GM19043 (cell line): ENCODE data around the gene PRR19.

Experiments
- ATAC-seq: cut with Tn5 transposase; IDR thresholded peaks from one replicate; pipeline ENCODE4 v1.9.1; 2021; ENCODE audit warnings: low read depth; ENCODE audit not compliant: unreplicated experiment

The PRR19 gene

GRCh38 chr19:42283188-42284065 lies 18.5 kb upstream of the PRR19 start:
- no peak for ATAC-seq

DNA sequence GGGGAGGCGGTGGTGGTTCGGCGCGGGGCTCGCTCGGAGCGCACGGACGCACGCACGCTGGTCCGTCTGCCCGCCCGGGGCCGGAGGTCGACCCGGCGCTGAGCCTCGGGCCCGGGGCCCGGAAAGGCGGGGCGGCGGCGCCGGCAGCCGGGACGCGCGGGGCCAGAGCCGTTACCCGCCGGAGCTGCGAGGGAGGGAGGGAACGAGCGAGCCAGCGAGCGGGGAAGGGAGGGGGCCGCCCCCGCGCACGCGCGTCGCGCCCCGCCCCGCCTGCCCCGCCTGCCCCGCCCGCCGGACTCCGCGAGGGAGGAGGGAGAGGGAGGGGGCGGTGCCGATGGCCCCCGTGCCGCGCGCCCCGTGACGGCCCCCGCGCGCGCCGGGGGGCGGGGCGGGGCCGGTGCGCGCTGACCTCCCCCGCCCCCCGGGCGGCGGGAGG lies 17.8 kb upstream of the PRR19 start:
- ATAC-seq: no peak

- no peak for ATAC-seq
Observed at GRCh38 chr19:42284591-42285341, 17.2 kb upstream of the PRR19 start.

- no peak for ATAC-seq
Observed at GRCh38 chr19:42285541-42285941, 16.4 kb upstream of the PRR19 start.

DNA sequence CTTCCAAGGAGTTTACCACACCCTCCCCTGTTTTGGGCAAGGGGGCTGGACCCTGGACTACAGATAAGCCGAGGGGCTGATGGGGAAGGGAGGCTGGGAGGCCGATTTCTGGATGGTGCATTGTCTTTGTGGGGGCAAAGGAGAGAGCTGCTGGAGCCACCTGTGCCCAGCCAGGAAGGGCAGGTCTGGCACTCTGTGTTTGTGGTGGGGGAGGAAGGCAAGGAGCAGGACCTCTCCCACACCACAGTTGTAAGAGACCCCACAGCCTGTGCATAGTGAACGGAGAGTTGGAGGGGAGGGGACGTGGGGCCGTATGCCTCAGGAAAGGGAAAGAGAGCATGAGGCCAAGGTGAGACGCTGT lies 16.0 kb upstream of the PRR19 start:
- no peak for ATAC-seq

GRCh38 chr19:42286349-42287016 lies 15.4 kb upstream of the PRR19 start:
- no peak for ATAC-seq

GRCh38 chr19:42287017-42287826 lies 14.7 kb upstream of the PRR19 start:
- no peak for ATAC-seq

- no peak for ATAC-seq
Observed at GRCh38 chr19:42287827-42288107, 14.2 kb upstream of the PRR19 start.

DNA sequence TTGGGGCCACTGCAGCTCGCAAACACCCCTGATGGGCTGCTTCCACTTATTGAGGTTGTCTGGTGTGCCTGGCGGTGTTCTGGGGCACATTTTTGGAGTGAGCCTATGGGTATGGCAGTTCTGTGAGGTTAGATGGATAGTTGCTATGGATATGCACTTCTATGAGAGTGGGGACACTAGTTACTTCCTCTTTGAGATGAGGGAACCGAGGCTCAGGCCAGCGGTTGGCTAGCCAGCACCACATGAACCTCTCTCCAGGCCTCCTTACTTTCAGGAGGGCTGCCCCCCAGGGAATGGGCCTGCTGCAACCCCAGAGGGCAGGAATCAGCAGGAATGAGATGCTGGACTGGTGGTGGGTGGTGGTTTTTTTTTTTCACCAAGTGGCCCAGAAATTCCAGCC lies 13.5 kb upstream of the PRR19 start:
- no peak for ATAC-seq

- ATAC-seq: no peak
Observed at GRCh38 chr19:42288881-42289555, 12.9 kb upstream of the PRR19 start.

DNA sequence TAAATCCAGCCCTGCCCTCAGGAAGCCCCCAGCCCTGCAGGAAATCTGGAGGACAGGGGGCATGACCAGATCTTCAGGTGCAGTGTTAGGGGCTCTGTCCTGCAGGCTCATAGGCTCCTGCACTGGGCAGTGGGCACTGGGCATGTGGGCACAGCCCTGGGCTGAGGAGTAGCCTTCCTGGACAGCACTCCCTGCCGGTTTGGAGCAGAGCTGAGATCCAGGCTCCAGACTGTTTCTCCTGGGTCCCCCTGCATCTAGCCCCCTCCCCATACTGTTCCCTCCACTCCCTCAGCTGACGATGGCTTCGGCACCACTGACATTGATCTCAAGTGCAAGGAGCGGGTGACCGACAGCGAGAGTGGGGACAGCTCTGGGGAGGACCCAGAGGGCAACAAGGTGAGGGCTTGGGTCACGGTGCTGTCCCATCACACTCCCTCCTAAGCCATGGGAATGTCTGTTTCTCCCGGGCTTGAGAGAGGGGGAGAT lies 12.3 kb upstream of the PRR19 start:
- no peak for ATAC-seq

DNA sequence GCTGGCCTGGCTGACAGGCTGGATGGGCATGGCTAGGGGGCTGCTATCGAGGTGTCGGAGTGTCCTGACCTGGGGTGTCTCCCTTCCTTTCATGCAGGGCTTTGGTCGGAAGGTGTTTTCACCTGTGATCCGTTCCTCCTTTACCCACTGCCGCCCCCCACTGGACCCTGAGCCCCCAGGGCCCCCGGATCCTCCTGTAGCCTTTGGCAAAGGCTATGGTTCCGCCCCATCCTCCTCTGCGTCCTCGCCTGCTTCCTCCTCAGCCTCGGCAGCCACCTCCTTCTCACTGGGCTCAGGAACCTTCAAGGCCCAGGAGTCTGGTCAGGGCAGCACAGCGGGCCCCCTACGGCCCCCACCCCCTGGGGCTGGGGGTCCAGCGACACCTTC lies 11.8 kb upstream of the PRR19 start:
- no peak for ATAC-seq

DNA sequence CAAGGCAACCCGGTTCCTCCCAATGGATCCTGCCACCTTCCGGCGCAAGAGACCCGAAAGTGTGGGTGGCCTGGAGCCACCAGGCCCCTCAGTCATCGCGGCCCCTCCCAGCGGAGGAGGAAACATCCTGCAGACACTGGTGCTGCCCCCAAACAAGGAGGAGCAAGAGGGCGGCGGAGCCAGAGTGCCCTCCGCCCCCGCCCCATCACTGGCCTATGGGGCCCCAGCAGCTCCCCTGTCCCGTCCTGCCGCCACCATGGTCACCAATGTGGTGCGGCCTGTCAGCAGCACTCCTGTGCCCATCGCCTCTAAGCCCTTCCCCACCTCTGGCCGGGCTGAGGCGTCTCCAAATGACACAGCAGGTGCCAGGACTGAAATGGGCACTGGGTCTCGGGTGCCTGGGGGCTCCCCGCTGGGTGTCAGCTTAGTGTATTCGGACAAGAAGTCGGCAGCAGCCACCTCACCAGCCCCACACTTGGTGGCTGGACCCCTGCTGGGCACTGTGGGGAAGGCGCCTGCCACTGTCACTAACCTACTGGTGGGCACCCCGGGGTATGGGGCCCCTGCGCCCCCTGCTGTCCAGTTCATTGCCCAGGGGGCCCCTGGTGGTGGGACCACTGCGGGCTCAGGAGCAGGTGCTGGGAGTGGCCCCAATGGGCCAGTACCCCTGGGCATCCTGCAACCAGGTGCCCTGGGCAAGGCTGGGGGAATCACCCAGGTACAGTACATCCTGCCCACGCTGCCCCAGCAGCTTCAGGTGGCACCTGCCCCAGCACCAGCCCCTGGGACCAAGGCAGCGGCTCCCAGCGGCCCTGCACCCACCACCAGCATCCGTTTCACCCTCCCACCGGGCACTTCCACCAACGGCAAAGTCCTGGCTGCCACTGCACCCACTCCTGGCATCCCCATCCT lies 11.2 kb upstream of the PRR19 start:
- ATAC-seq: no peak

DNA sequence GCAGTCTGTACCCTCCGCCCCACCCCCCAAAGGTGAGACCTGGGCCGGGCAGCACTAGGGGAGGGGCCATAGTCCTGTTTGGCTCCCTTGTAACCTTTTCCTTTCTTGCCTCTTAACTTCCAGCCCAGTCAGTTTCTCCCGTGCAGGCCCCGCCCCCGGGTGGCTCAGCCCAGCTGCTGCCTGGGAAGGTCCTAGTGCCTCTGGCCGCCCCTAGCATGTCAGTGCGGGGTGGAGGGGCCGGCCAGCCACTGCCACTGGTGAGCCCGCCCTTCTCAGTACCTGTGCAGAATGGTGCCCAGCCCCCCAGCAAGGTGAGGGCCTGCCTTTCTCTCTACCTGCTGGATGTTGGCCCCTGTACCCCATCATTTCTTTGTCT lies 10.5 kb upstream of the PRR19 start:
- no peak for ATAC-seq

- no peak for ATAC-seq
Observed at GRCh38 chr19:42292042-42292960, 9.6 kb upstream of the PRR19 start.

DNA sequence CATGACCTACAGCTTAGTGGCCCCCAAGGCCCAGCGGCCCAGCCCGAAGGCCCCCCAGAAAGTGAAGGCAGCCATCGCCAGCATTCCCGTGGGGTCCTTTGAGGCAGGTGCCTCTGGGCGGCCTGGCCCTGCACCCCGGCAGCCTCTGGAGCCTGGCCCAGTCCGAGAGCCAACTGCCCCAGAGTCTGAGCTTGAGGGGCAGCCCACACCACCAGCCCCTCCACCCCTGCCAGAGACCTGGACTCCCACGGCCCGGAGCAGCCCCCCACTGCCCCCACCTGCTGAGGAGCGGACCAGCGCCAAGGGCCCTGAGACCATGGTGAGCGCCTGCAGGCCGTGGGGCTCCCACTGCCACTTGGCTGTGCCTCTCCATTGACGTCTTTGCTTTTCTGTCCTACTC lies 9.0 kb upstream of the PRR19 start:
- no peak for ATAC-seq

- no peak for ATAC-seq
Observed at GRCh38 chr19:42293540-42293939, 8.4 kb upstream of the PRR19 start.

GRCh38 chr19:42293948-42294347 lies 8.0 kb upstream of the PRR19 start:
- no peak for ATAC-seq
